HL-60 (cell line): Measurements from ENCODE around the gene TRIM9.

ENCODE experiments used
- CTCF ChIP-seq: IDR thresholded peaks from one replicate; pipeline ENCODE4 v1.5.1; 2011; ENCODE audit warnings: low read length, control low read depth, inconsistent platforms; ENCODE audit not compliant: insufficient read depth
- POLR2AphosphoS5 ChIP-seq: IDR thresholded peaks from 2 replicates; pipeline ENCODE4 v1.6.1; 2012; ENCODE audit warnings: low read depth
- REST ChIP-seq: IDR thresholded peaks from 2 replicates; pipeline ENCODE4 v1.6.1; 2012; ENCODE audit warnings: low read depth; ENCODE audit not compliant: insufficient replicate concordance

GRCh38 chr14:51023964-51024363, 70.9 kb downstream of the TRIM9 start:
- TF ChIP-seq CTCF (no peak), POLR2AphosphoS5 (no peak), REST (no peak)
